NCI-H128 (cell line): ENCODE data around the gene WWOX.

ENCODE experiments used
- DNase-seq: peaks from one replicate; lab custom pipeline; 2025; ENCODE audit not compliant: unreplicated experiment; lab: John Stamatoyannopoulos, UW

The WWOX gene

DNA sequence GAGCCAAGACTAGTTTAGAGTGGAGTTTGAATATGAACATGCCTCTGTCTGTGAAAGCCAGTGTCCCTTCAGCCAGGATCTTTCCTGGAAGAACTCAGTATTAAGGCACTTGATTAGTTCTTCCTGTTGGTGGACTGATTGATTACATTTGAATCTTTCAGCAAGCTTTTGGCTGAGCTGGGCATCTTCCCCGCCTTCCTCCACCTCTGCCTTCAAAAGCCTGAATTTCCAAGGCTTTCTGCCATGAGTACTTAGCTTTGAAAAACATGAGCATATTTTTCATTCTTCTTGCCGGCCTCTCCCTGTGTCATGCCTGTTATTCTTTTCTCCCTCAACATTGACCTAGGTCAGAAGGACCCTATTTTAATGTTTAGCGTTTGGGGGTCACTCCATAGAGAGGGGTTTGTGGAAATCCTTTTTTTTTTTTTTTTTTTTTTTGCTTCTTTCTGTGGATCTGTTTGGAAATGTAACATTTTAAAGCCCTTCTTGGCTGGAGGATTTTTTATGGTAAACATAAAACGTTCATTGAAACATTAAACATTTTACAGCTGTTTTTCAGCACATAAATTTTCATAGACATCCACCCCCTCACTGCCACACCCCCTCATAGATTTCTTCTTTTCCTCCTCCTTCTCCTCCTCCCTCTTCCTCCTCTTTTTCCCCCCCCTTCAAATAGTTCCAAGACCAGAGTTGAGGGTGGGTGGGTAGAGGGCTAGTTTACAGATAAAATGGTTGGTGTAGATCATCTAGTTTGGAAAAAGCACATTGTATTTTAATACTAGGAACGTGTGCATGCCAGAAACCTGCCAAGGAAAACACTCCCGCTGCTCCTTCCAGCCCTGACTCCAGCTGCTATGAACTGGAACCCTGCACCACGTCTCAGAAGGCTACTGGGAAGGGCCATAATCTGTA, 645.9 kb downstream of the WWOX start:
- DNase-seq, result no peak

DNA sequence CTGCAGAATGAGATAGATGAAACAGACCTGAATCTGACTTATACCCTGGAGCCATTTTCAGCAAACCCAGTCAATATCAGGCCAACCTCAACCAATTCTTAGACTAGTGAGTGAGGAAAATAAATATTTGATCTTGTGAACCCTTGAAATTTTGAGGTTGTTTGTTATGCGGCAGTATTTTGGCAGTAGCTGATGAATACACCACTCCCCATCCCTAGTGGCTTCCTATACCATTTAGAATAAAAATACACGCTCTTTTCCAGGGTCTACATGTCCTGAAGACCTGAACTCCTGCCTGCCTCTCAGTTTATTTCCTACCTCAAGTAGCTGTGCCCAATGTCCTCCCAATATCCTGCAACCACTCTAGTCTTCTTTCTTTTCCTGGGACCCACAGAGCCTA, 647.3 kb downstream of the WWOX start:
- no peak for DNase-seq

DNA sequence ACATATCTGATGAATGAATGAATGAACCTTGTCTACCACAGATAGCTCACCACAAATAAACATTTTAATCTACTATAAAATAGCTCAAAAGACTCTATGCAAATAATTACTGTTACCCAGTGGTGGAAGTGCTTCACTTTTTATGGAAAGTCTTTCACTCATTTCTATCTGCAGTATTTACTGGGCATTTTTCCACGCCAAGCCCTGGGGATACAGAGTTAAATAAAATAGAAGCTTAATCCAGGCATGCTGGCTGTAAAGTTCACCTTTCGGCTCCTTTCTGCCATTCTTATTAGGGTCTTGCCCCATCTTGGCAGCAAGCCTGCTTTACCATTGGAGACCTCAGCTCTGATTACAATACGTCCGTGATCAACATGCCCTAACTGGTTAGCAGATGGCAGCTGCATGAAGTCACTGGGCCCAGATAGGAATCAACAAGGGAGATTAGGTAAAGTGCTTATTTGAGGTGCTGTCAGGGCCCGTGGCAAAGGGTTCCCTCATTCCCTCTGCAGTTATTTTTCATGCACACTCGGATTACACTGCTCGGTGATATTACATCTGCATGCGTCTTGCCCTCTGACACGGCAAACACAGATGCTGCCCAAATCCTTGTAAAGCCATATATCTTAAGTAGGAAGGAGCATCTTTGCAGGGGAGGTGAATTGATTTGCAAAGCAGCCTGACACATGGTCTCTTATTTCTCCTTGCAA, 648.9 kb downstream of the WWOX start:
- peak; percentile 9 for DNase-seq

DNA sequence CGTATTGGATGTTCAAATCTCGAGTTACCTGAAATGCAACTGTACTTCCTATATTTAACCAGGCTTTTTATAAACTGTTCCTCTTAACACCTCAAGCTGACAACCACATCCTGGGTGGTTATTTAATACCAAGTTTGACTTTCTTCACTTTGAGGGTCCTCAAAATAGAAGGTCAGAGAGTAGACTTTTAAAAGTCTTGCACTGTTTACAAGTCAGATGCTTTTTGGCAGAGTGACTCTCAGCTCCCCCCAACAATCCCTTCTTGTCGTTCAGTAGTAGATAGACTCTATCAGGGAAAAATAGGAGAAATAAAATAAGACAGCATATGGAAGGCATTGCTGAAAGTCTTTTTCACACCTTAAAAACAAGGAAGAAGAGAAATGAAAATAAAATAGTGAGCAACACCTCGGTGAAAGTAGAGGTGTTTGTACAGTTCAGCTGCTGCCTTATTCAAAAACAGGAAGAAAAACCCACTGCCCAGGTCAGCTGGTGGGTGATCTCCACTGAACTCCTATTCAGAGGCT, 650.4 kb downstream of the WWOX start:
- no peak for DNase-seq

DNA sequence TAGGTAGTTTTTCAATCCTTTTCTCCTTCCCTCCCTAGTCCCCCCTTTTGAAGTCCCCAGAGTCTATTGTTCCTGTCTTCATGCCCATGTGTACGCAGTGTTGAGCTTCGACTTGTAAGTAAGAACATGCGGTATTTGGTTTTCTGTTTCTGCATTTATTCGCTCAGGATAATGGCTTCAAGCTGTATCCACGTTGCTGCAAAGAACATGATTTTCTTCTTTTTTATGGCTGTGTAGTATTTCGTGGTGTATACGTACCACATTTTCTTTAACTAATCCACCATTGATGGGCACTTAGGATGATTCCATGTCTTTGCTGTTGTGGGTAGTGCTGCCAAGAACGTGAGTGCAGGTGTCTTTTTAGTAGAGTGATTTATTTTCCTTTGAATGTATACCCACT, 651.2 kb downstream of the WWOX start:
- no peak for DNase-seq

DNA sequence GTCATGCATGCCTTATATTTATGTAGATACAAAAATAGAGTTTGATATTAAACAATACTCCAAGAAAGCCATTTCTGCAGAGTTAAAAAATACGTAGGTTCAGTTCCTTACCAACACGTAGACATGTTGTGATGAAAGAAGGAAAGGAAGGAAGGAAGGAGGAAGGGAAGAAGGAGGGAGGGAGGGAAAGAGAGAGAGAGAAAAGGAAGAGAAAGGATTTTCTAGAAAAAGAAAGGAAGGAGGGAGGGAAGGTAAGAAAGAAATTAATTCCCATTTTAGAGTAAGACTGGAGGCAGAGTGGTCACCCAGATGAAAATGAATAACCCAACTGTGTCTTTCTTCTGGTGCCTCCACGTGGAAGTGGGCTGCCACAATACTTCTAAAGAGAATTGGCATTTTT, 652.1 kb downstream of the WWOX start:
- DNase-seq, result no peak

DNA sequence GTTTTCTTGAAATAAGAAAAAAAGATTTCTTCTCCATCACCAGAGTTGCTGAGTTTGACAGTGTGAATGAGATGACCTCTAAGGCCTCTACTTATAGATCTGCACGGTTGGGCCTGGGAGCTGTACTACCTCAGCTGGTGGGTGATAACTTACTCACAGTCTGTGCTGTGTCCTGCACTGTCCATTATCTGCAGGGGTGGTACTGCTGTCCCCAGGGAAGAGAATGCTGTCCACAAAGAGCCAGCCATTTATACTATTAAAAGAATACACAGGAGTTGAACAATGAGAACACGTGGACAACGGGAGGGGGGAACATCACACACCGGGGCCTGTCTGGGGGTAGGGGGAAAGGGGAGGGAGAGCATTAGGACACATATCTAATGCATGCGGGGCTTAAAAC, 655.3 kb downstream of the WWOX start:
- no peak for DNase-seq

DNA sequence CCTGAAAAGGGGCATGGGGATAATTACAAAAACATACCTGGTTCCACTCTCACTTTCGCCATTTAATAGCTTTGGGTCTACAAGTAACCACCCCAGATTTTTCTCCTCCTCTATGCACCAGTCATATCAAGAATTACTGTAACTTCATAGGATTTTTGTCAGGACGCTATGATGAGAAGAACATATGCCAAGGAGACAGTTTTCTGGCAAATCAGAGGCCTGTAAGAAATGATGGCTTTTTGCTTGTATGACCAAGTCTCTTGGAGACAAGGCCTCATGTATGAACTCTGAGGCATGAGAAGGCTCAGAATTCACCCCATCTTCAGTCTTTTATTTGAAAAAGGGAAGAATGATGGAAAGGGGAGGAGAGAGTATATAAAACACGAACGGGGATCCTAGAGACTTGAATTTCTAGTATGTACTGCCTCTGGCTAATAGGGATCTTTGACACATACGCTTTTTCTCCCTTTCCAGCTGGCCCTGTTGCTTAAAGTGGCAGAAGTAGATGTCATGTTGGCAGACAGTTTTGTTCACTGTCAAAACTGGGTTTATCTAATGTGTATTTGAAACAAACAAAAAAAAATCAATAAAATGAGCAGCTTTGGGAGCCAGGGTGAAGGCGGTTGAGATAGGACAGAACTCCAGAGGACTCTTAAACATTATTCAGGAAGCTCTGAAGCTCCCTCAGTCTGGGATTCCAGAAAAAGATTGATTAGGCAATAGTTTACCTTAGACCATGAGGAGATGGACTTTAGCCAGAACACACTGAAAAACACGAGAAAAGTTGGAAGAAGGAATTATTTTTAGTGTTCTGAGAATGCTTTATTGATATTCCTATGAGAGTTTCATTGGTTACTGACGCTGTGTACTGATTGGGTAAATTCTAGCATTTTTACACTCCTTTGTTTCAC, 656.6 kb downstream of the WWOX start:
- DNase-seq, result no peak

DNA sequence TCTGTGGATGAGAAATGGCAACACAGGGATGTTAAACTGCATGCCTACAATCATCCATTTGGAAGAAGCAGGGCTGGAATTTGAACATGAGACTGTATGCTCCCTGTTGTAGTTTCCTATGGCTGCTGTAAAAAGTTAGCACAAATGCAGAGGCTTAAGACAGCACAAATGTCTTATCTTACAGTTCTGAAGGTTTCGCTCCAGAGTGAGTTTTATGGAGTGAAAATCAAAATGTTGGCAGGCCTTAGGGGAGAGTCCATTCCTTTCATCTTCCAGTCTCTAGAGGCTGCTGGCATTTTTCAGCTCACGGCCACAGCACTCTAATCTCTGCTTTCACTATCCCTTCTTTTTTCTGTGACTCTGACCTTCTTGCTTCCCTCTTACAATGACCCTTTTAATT, 660.1 kb downstream of the WWOX start:
- DNase-seq, result no peak

DNA sequence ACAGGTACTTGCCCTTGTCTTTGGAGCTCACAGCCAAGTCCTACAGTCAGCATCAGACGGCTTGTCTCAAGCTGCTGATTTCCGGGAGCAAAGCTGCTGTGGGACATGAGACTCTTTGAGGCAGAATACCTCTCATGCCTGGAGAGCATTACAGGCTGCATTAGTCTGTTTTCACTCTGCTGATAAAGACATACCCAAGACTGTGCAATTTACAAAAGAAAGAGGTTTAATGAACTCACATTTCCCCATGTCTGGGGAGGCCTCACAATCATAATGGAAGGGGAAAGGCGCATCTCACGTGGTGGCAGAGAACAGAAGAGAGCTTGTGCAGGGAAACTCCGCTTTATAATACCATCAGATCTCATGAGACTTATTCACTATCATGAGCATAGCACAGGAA, 661.2 kb downstream of the WWOX start:
- no peak for DNase-seq

DNA sequence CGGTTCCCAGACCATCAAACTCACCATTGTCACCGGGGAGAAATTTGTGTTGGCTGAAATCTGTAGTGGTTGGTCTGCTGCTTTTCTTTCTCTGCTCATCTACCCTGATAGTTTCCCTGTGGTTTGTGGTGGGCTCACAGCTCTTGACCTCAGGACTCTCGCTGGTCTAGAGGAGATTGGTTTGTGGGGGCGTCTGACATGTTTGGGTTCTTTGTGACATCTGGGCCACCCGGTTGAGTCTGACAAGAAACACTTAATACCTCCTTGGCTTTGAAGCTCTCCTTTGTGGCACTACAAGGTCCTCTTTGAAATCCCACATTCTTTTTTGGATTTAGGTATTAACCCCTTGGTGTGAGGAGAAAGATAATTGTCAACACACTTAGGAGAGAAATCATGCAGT, 662.0 kb downstream of the WWOX start:
- no peak for DNase-seq

DNA sequence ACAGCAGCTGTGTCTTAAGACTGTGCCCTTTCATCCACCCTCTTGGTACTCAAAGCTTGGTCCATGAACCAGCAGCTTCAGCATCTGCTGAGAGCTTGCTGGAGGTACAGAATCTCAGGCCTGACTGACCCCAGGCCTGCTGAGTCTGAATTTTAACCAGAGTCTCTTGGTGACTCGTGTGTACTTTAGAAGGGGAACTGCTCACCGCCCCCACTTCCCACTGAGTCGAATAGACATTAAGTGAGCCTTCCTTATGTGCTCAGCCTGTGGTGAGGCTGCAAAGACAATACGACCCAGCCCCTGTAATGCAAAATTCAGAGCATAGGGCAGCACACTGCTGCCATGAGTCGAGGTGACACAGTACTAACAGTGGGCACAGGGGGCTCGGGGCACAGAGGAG, 662.8 kb downstream of the WWOX start:
- DNase-seq, result no peak

DNA sequence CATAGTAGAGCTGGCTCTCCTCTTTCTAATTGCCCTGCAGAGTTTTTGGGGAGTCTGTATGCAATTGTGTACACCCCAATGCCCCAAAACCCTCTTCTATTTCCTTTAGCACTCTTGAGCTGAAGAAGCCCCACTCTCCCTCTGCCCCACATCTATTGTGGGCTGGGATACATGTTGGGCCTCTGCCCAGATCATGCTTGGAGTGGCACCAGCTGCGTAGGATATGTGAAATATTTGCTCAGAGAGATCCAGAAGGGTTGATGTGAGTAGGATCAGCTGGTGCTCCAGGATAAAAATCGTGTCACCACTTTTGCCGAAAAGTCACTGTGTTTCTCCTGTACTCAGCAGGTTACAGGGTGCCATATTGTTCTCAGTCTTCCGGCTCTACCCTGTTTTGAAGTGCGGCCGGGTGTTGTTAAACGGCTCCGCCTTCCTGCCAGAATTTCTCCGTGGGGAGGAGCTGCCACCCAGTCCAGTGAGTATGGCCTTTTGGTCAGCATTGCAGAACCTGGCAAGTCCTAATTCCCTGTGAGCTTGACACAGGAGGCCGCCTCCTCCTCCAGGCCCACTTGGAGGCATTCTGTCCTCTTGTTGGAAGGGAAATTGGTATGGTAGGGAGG, 664.5 kb downstream of the WWOX start:
- DNase-seq, result no peak

DNA sequence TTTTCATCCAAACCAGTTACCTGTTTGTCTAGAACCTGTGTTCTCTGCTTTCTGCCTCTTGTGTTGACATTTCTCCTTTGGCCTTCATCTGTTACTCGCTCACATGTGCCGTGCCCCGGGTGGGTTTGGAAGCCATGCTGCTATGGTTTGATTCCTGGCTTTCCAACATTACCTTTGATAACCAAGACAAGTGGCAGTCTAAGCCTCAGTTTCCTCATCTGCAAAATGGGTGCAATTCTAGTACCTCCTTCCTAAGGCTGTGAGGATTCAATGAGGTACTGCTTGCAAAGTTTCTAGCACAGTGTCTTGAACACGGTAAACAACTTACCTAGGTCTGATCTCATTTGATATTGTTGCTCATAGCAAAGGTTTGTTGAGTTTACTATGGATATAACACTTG, 665.0 kb downstream of the WWOX start:
- no peak for DNase-seq

DNA sequence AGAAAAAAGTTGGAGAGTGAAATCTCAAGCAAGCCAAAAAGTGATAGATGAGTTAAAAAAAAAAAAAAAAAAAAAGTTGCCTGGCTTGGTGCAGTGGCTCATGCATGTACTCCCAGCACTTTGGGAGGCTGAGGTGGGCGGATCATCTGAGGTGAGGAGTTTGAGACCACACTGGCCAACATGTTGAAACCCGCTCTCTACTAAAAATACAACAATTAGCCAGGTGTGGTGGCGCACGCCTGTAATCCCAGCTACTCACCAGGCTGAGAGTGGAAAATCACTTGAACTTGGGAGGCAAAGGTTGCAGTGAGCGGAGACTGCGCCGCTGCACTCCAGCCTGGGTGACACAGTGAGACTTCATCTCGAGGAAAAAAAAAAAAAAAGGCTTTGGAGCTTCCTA, 668.8 kb downstream of the WWOX start:
- DNase-seq, result no peak

DNA sequence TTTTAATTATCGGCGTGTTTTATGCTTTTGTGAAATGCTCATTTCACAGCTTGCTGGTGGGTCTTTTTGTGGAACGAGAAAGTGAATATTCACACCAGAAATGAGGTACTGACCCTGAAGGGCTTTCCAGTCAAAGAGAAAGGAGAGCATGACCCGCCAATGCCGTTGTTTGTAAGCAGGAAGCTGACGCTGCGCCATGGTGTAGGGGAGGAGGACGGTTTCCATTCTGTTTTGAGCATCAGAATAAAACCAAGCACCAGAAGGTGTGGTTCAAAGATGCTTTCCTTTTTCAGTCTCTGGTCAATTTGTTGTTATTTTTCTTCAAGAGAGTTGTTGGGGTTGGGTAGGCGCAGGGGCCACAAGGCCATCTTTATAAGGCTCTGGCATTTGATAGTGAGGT, 669.3 kb downstream of the WWOX start:
- no peak for DNase-seq

DNA sequence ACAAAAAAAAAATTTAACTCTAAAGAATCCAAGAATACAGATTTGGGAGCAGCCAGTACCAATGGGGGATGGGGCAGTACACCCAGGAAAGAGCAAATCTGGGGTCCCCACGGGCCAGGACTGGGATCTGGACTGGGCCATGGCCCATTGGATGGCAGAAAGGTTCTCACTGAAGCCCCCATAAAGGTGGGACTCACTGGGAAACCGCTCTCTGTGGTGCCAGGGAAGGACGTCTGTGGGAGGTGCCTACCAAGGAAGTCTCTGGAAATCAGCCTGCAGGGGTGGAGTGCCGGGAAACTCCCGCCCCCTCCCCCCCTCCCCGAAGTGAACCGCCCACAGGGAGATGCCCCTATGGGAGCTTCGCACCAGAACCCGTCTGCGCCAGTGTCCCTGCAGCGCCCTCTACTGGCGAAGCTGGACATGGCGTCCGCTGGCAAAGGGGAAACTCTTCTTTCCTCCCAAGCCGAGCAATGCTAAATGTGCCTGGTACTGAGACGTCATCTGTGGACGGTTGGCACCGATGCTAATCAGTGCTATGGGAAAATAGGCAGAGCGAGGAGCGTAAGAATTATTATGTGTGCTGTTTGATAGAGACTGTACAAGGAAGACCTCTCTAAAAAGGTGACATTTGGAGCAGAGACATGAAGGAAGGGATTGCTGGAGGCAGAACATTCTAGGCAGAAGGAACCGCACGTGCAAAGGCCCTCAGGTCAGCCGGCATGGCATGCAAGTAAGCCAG, 671.1 kb downstream of the WWOX start:
- DNase-seq, result no peak

DNA sequence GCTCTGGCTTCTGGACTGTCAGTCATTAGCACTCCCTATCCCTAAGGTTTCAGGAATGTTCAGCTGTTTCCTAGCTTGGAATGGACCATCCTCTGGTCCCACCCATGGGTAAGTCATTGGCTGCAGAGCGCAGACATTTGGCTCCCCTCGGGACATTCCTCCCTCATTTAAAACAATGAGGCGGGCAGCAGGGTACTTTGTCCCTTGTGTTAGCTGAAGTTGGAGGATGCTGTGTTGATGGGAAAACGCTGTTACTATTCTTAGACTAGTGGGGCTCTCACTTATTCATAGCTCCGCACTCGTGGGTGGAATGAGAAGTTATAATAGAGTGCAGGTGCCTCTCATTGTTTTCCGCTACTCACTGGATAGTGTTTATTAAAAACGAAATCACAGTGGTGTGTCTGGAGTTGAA, 673.8 kb downstream of the WWOX start:
- DNase-seq, result no peak

DNA sequence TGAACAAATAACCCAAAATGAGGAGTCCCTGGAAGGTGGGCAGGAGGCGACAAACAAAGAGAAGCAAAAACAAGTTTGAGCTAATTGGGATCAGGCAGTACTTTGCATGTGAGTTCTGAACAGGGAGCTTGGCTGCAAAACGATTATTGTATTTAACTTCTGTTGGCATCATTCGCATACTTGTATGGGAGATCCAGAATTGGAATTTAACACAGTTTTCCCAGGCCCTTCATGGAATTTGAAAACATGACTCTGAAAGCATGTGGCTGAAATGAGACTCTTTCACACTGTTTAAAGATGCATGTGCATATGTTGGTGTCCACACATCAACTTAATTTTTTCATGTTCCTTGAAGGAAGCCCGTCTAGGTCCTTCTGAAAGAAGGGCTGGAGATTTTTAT, 674.3 kb downstream of the WWOX start:
- no peak for DNase-seq

DNA sequence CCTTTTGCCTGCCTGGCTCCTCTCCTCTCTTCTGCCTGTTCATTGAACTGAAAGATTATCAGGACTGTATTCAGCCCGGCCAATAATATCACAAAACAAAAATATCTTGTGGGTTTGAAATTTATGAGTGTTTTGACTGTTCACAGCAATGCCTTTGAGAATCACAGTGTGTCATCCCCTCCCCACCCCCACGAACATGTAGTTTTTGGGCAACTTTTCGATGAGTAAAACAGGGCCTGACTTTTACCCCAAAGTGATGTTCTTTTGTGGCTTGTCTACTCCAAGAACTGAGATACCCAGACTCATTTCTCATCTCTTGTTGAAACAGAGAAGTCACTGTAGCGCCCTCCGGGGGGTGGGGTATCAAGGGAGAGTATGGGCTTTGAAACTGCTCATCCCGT, 675.7 kb downstream of the WWOX start:
- no peak for DNase-seq
